Osteocyte (in vitro differentiated cells): ENCODE data around the gene SP3. TPM values are rescaled to one million over a fixed set of nuclear protein-coding genes. Genes with fewer than 3 reads are reported as not detected.

Experiments
- DNase-seq: peaks from one replicate; pipeline ENCODE4 v3.0.0; 2021; ENCODE audit warnings: mixed read lengths; ENCODE audit not compliant: unreplicated experiment; ENCODE audit errors: extremely low spot score
- H3K27ac Mint-ChIP-seq: one replicate; pipeline ENCODE4 v1.8.0; 2021; ENCODE audit warnings: mild to moderate bottlenecking, mixed read lengths; ENCODE audit not compliant: unreplicated experiment
- H3K27me3 Mint-ChIP-seq: one replicate; pipeline ENCODE4 v1.8.0; 2021; ENCODE audit warnings: mixed read lengths; ENCODE audit not compliant: unreplicated experiment
- H3K36me3 Mint-ChIP-seq: one replicate; pipeline ENCODE4 v1.8.0; 2021; ENCODE audit warnings: mixed read lengths; ENCODE audit not compliant: unreplicated experiment
- H3K4me1 Mint-ChIP-seq: one replicate; pipeline ENCODE4 v1.8.0; 2021; ENCODE audit warnings: mixed read lengths; ENCODE audit not compliant: unreplicated experiment
- H3K4me3 Mint-ChIP-seq: one replicate; pipeline ENCODE4 v1.8.0; 2021; ENCODE audit warnings: mild to moderate bottlenecking, moderate library complexity, mixed read lengths; ENCODE audit not compliant: unreplicated experiment
- H3K9me3 Mint-ChIP-seq: one replicate; pipeline ENCODE4 v1.8.0; 2021; ENCODE audit warnings: mixed read lengths; ENCODE audit not compliant: unreplicated experiment
- total RNA-seq: library from RNA; stranded (reverse); gene quantifications from 2 replicates; pipeline ENCODE4 v1.2.1, GENCODE V29; 2021
- TF ChIP-seq, protein P1 (sequence below): fragments of 200-600 bp; sonication (generic); IDR thresholded peaks from 2 replicates; pipeline ENCODE4 v1.5.0; 2021; ENCODE audit warnings: antibody characterized with exemption, mild to moderate bottlenecking, moderate library complexity

SP3 gene
- total RNA-seq, 1 donor from 2014 or later, result 80.3 TPM

DNA sequence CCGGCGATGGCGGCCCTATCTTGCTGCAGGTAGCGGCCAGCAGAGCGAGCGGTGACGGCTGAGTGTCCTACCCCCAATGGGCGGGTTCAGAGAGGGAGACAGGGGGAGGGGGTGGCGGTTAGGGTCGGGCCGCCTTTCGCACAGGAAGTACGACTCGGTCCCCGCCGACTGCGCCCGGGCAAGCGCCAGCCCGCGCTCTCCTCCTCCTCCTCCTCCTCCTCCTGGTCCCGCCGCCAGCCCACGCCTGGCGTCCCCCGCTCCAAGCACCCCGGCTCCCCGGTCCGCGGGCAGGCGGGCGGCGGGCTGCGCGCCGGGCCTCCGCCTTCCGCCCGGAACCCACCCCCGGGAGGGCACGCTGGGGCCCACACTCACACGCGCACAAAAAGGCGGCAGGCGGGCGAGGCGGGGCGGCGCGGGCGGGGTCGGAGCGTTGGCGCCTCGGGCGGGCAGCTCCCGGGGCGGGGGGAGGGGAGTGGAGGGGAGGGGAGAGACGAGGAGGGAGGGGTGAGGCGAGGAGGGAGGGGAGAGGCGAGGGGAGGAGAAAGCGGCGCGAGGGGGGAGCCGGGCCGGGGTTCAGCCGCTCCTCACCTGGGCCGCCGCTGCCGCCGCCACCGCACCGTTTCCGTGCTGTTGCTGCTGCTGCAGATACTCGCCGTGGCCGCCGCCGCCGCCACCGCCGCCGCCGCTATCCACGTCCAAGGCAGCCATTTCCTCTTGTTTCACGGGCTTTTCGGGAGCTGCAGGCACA lies 1.2 kb downstream of the SP3 start:
- DNase-seq, result peak; percentile 94
- no peaks in the 10 kb centered on the region for H3K9me3 Mint-ChIP-seq
- H3K27me3 Mint-ChIP-seq, result no peaks in the 10 kb centered on the region
- peaks cover 13% of the 10 kb centered on the region for H3K36me3 Mint-ChIP-seq
- peak overlapping the region; percentile 67 for H3K27ac Mint-ChIP-seq
- H3K4me1 Mint-ChIP-seq, result peaks cover 42% of the 10 kb centered on the region
- TF ChIP-seq, protein P1, sequence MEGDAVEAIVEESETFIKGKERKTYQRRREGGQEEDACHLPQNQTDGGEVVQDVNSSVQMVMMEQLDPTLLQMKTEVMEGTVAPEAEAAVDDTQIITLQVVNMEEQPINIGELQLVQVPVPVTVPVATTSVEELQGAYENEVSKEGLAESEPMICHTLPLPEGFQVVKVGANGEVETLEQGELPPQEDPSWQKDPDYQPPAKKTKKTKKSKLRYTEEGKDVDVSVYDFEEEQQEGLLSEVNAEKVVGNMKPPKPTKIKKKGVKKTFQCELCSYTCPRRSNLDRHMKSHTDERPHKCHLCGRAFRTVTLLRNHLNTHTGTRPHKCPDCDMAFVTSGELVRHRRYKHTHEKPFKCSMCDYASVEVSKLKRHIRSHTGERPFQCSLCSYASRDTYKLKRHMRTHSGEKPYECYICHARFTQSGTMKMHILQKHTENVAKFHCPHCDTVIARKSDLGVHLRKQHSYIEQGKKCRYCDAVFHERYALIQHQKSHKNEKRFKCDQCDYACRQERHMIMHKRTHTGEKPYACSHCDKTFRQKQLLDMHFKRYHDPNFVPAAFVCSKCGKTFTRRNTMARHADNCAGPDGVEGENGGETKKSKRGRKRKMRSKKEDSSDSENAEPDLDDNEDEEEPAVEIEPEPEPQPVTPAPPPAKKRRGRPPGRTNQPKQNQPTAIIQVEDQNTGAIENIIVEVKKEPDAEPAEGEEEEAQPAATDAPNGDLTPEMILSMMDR, result no peak
- H3K4me3 Mint-ChIP-seq, result peak overlapping the region; percentile 69

DNA sequence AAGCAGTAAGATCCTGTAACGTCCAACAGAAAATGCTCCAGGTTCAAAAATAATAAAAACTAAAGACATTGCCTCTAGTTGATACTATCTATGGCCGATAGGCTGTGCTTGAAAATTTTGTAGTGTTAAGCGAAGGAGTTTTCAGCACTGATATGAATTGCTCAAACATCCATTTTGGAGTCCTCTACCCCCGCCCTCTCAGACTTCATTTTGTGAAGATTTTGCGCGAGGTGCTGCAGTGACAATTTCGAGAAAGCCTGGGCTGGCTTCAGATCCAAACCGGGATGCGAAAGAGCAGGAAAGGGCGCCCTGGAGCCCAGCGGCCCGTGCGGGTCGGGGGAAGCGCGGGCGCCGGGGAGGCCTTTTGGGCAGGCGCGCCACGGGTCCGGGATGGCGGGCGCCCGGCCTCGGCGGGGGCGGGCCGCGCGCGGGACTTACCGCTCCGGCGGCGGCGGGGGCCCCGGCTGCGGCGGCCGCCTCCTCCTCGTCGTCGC lies 1.8 kb downstream of the SP3 start:
- Mint-ChIP-seq H3K4me1 (peaks cover 46% of the 10 kb centered on the region), H3K27me3 (no peaks in the 10 kb centered on the region), H3K27ac (peak overlapping the region; percentile 91), H3K4me3 (peak overlapping the region; percentile 84), H3K9me3 (no peaks in the 10 kb centered on the region), H3K36me3 (peaks cover 14% of the 10 kb centered on the region)
- TF ChIP-seq, protein P1, result peak; percentile 53
- no peak for DNase-seq

DNA sequence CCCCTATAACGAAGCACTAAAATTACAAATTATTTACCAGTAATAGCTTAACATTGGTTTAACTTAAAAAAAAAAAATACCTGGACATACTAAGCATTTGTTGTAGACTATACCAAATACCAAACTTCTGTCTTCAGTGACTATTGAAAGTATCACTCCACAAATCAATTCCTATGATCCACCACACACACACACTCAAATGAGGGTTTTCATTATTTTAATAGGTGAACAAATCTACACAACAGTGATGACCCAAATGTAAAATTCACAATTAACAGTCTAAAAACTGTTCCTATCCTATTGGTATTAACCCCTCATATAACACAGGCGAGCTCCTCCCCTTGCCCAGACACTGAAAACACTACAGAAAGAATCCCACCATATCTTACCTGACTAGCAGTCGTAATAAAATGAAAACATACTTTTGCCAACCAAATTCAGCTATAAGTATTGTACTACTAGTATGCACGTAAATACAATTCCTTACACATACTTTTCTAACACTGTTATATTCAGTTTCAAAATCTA lies 2.5 kb downstream of the SP3 start:
- Mint-ChIP-seq H3K9me3 (no peaks in the 10 kb centered on the region), H3K27ac (peak overlapping the region; percentile 91), H3K4me1 (peaks cover 53% of the 10 kb centered on the region), H3K36me3 (peaks cover 14% of the 10 kb centered on the region), H3K27me3 (no peaks in the 10 kb centered on the region), H3K4me3 (peak overlapping the region; percentile 84)
- no peak for DNase-seq
- TF ChIP-seq, protein P1, result no peak

DNA sequence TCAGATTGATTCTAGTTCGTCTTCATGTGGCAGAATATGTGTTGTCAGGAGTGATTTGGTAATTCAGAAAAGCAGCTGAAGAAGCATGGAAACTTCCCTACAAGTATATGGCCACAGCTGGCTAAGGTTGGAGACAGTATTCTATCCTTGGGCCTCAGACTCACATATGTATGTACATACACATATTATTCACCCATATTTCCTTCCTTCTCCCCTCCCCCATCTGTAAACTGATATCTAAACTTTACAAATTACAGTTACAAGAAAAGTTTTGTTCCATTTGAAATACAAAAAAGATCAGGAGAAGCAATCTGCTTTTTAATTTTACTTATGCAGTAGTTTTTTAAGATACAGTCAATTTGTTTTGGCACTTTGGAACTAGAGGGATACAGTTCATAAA lies 3.1 kb downstream of the SP3 start:
- no peak for DNase-seq
- no peaks in the 10 kb centered on the region for H3K9me3 Mint-ChIP-seq
- TF ChIP-seq, protein P1, result no peak
- peaks cover 58% of the 10 kb centered on the region for H3K4me1 Mint-ChIP-seq
- H3K27ac Mint-ChIP-seq, result peak overlapping the region; percentile 91
- no peaks in the 10 kb centered on the region for H3K27me3 Mint-ChIP-seq
- H3K4me3 Mint-ChIP-seq, result peak overlapping the region; percentile 84
- peaks cover 14% of the 10 kb centered on the region for H3K36me3 Mint-ChIP-seq

DNA sequence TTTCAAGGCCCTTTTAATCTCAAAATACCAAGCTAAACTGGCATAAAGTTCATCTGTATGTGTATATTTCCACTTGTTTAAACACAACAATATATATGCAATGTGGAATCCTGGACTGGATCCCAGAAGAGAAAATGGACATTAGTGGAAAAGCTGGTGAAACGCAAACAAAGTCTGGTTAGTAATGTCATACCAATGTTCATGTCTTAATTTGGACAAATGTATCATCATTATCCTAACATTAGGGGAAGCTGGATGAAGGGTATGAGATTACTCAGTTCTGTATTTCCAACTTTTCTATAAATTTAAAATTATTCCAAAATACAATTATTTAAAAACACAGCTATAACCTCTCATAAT lies 3.8 kb downstream of the SP3 start:
- Mint-ChIP-seq H3K27ac (no peak overlapping the region), H3K27me3 (no peaks in the 10 kb centered on the region), H3K4me1 (peaks cover 57% of the 10 kb centered on the region), H3K4me3 (peak overlapping the region; percentile 7), H3K9me3 (no peaks in the 10 kb centered on the region), H3K36me3 (peaks cover 14% of the 10 kb centered on the region)
- no peak for DNase-seq
- TF ChIP-seq, protein P1, result no peak
